ENCODE results near the gene XPNPEP1. TPM values are rescaled to one million over a fixed set of nuclear protein-coding genes. Genes with fewer than 3 reads are reported as not detected.

Gene XPNPEP1
- total RNA-seq, 1 experiment from 2014 or later, result 71.3 TPM

GRCh38 chr10:109902992-109903947 lies 20.0 kb downstream of the XPNPEP1 start:
- Histone ChIP-seq H4K91ac (ENCODE audit: insufficient read length, low read depth, low read length) (no peak overlapping the region), H4K20me1 (ENCODE audit: control insufficient read depth, insufficient read depth, insufficient read length) (no peaks in the 10 kb centered on the region), H3K23ac (ENCODE audit: insufficient read length, low read depth, low read length) (no peak overlapping the region), H3K18ac (ENCODE audit: insufficient read length, low read depth, low read length) (no peak overlapping the region), H3K27ac (ENCODE audit: insufficient read length, low read depth, low read length) (no peak overlapping the region), H4K8ac (replicated peaks; ENCODE audit: insufficient read length, low read depth, low read length) (no peak overlapping the region), H2AK5ac (ENCODE audit: insufficient read length, low read length) (no peak overlapping the region), H3K4me1 (ENCODE audit: insufficient read depth, low read length) (no peaks in the 10 kb centered on the region), H2BK120ac (ENCODE audit: low read depth, low read length, poor library complexity, severe bottlenecking) (no peak overlapping the region), H2BK5ac (ENCODE audit: insufficient read length, low read length) (no peak overlapping the region), H2BK15ac (ENCODE audit: low read depth, low read length) (no peak overlapping the region), H4K5ac (ENCODE audit: insufficient read length, low read depth, low read length) (no peak overlapping the region), H3K79me2 (ENCODE audit: insufficient read depth, low read length) (no peaks in the 10 kb centered on the region), H3K9me3 (ENCODE audit: control insufficient read depth, low read depth, low read length) (no peaks in the 10 kb centered on the region), H3K79me1 (ENCODE audit: insufficient read depth, low read depth, low read length, poor library complexity, severe bottlenecking) (no peaks in the 10 kb centered on the region), H3K4me2 (ENCODE audit: insufficient read depth, insufficient read length, low read length) (no peak overlapping the region), H3T11ph (ENCODE audit: low read length) (no peak overlapping the region), H3K23me2 (ENCODE audit: insufficient read length, low read depth, low read length, poor library complexity, severe bottlenecking) (no peaks in the 10 kb centered on the region), H3K27me3 (ENCODE audit: insufficient read depth, low read length) (no peaks in the 10 kb centered on the region; the same call in 1 of the 2 replicates), H2AFZ (ENCODE audit: low read length) (no peak overlapping the region), H2BK20ac (ENCODE audit: low read depth, low read length, poor library complexity, severe bottlenecking) (no peak overlapping the region), H3K14ac (ENCODE audit: insufficient read depth, low read length) (no peak overlapping the region), H3K9ac (ENCODE audit: extremely low read depth, insufficient read length, low read length) (no peak overlapping the region), H2BK12ac (ENCODE audit: insufficient read length, low read depth, low read length) (no peak overlapping the region), H3K56ac (ENCODE audit: insufficient read length, low read depth, low read length) (no peak overlapping the region), H3K4ac (ENCODE audit: low read depth, low read length) (no peak overlapping the region)
- no CpG with 5 or more reads among the region's 7 CpGs for WGBS (ENCODE audit: extremely low coverage, insufficient read length, low lambda C conversion rate)
- peak; percentile 9 for DNase-seq
- H3K4me1 Mint-ChIP-seq, result peaks cover 0 to 3% of the 10 kb centered on the region in 2 experiments; a peak in 2 of 4 replicates
- H3K36me3 Mint-ChIP-seq (ENCODE audit: insufficient read depth in 1 of 3, low read depth in 3 of 3), result peaks cover 22 to 47% (median 26%) of the 10 kb centered on the region in 3 experiments
- no peak overlapping the region for H3K4me3 Mint-ChIP-seq
- TF ChIP-seq CTCF (conservative IDR thresholded peaks at IDR 0.05), result no peak
- peak overlapping the region; percentile 5 to 45 (median 11); a peak in 3 of 7 replicates for H3K27ac Mint-ChIP-seq
- H3K27me3 Mint-ChIP-seq (ENCODE audit: low read depth), result no peaks in the 10 kb centered on the region
- H3K9me3 Mint-ChIP-seq, result no peaks in the 10 kb centered on the region

Measured in H9 (cell line).